SK-N-SH (cell line): Measurements from ENCODE around the gene USP36.

Experiments used
- CTCF ChIP-seq: fragments of 200-600 bp; sonication (generic); IDR thresholded peaks from 2 replicates; pipeline ENCODE4 v1.6.1; 2017; ENCODE audit warnings: antibody characterized with exemption, mild to moderate bottlenecking, moderate library complexity
- FOXM1 ChIP-seq: IDR thresholded peaks from 2 replicates; pipeline ENCODE4 v1.4.0; 2012; ENCODE audit warnings: low read depth, mild to moderate bottlenecking
- GABPA ChIP-seq: IDR thresholded peaks from 2 replicates; pipeline ENCODE4 v1.4.0; 2012; ENCODE audit warnings: low read depth, mild to moderate bottlenecking
- MAX ChIP-seq: IDR thresholded peaks from 2 replicates; pipeline ENCODE4 v1.4.0; 2012; ENCODE audit warnings: low read depth
- MXI1 ChIP-seq: IDR thresholded peaks from 2 replicates; pipeline ENCODE4 v1.6.1; 2012; ENCODE audit warnings: mild to moderate bottlenecking, low read depth, low read length, improper control_type of control experiment
- NRF1 ChIP-seq: IDR thresholded peaks from 2 replicates; pipeline ENCODE4 v1.6.1; 2012; ENCODE audit warnings: low read depth, mild to moderate bottlenecking, low read length
- POLR2AphosphoS5 ChIP-seq: IDR thresholded peaks from 2 replicates; pipeline ENCODE4 v1.6.1; 2012; ENCODE audit warnings: low read depth, low read length
- REST ChIP-seq: IDR thresholded peaks from 2 replicates; pipeline ENCODE4 v1.6.1; 2012; ENCODE audit warnings: mild to moderate bottlenecking, low read depth, low read length, moderate library complexity
- SIN3A ChIP-seq: IDR thresholded peaks from 2 replicates; pipeline ENCODE4 v1.6.1; 2012; ENCODE audit warnings: low read depth, mild to moderate bottlenecking, low read length, moderate library complexity, borderline replicate concordance
- TAF1 ChIP-seq: IDR thresholded peaks from 2 replicates; pipeline ENCODE4 v1.6.1; 2012; ENCODE audit warnings: low read depth, mild to moderate bottlenecking, low read length, moderate library complexity, borderline replicate concordance

- TF ChIP-seq REST = no peak
- no peak for TF ChIP-seq GABPA
- no peak for TF ChIP-seq NRF1
- no peak for TF ChIP-seq CTCF
- no peak for TF ChIP-seq SIN3A
- no peak for TF ChIP-seq FOXM1
- TF ChIP-seq TAF1 = no peak
- no peak for TF ChIP-seq POLR2AphosphoS5
- peak; percentile 78; the same call in 1 of the 2 replicates for TF ChIP-seq MXI1
- no peak for TF ChIP-seq MAX
These were observed 4.1 kb downstream of the USP36 start for GRCh38 chr17:78836420-78837021.
